Mucosa of descending colon (tissue), 3 donors: ENCODE data around the gene NUAK1. TPM values are rescaled to one million over a fixed set of nuclear protein-coding genes. Genes with fewer than 3 reads are reported as not detected.

Experiments
- ATAC-seq: fragments of 200-7000 bp; cut with Tn5 transposase; one replicate; pipeline ENCODE4 v1.9.1; 2020; ENCODE audit warnings: mild to moderate bottlenecking, moderate library complexity
- DNase-seq, 3 donors: peaks; one replicate each; pipeline ENCODE4 v3.0.0-alpha.2; 2020
- H3K36me3 ChIP-seq: fragments of 200-600 bp; one replicate; pipeline ENCODE4 v1.8.0; 2021; ENCODE audit warnings: low read depth, mild to moderate bottlenecking
- H3K4me1 ChIP-seq: fragments of 200-600 bp; one replicate; pipeline ENCODE4 v1.8.0; 2021; ENCODE audit warnings: low read depth, mild to moderate bottlenecking
- H3K4me3 ChIP-seq: fragments of 200-600 bp; one replicate; pipeline ENCODE4 v1.8.0; 2021; ENCODE audit warnings: mild to moderate bottlenecking
- H3K9me3 ChIP-seq: fragments of 200-600 bp; one replicate; pipeline ENCODE4 v1.8.0; 2021; ENCODE audit warnings: mild to moderate bottlenecking
- CTCF ChIP-seq: fragments of 200-600 bp; IDR thresholded peaks from one replicate; pipeline ENCODE4 v1.8.0; 2022; ENCODE audit warnings: antibody characterized with exemption, mild to moderate bottlenecking
- intact Hi-C, 2 donors: fragments of 100-400 bp; cut with DNase I in 1 of 2; cut with micrococcal nuclease in 1 of 2; formaldehyde crosslinking; loops; one replicate each; pipeline versions ENCODE4 v1.11.0 to v1.11.1; 2022; cut with DNase I, micrococcal nuclease
- total RNA-seq, 3 donors: library from RNA; stranded (reverse); fragmentation: NEBNext Ultra II Directional in 2 of 3; extraction: Animal tissue kit (Norgen Biotek cat#: 25700) in 2 of 3; gene quantifications; one replicate each; pipeline versions ENCODE4 v1.2.1 to v1.2.4, GENCODE V29; 2021 to 2023
- donor health status: DM: no; HTN: no; CAD: no; lungs with moderate emphysema.
- donor health status: DM: no; HTN: no; CAD: no.
- donor health status: DM: no; HTN: yes; CAD: no.

The NUAK1 gene
- total RNA-seq, 3 donors from 2014 or later: 4.9 to 6.8 (median 5.4) TPM

GRCh38 chr12:106032623-106032925 lies 106.2 kb downstream of the NUAK1 start:
- intact Hi-C loops: loop anchor here in 1 of 2 donors (10.0 kb wide), 1 partner anchor 102 kb away; the partner anchor contains the start of gene NUAK1
- no peaks in the 10 kb centered on the region for H3K9me3 ChIP-seq
- H3K4me1 ChIP-seq: no peaks in the 10 kb centered on the region
- H3K4me3 ChIP-seq: no peak overlapping the region
- TF ChIP-seq CTCF: no peak
- H3K36me3 ChIP-seq: no peaks in the 10 kb centered on the region
- DNase-seq: no peak
- no peak for ATAC-seq

GRCh38 chr12:106031761-106032622 lies 106.8 kb downstream of the NUAK1 start:
- intact Hi-C loops: loop anchor here in 1 of 2 donors (10.0 kb wide), 1 partner anchor 103 kb away; the partner anchor contains the start of gene NUAK1
- no peaks in the 10 kb centered on the region for H3K36me3 ChIP-seq
- H3K4me3 ChIP-seq: no peak overlapping the region
- ATAC-seq: peak; percentile 31
- no peak for TF ChIP-seq CTCF
- DNase-seq: peak in 1 of 3 donors; percentile 7
- H3K4me1 ChIP-seq: no peaks in the 10 kb centered on the region
- no peaks in the 10 kb centered on the region for H3K9me3 ChIP-seq

- no peak for DNase-seq
- no peak for TF ChIP-seq CTCF
Observed at GRCh38 chr12:106030210-106031071, 108.3 kb downstream of the NUAK1 start.

GRCh38 chr12:106029532-106029931 lies 109.2 kb downstream of the NUAK1 start:
- Histone ChIP-seq H3K4me1 (no peaks in the 10 kb centered on the region), H3K4me3 (no peak overlapping the region), H3K36me3 (no peaks in the 10 kb centered on the region), H3K9me3 (no peaks in the 10 kb centered on the region)
- DNase-seq (no peak), ATAC-seq (no peak)
- intact Hi-C loops: no loop called here
- TF ChIP-seq CTCF: no peak

More at GRCh38 chr12:106030210-106031071, 108.3 kb downstream of the NUAK1 start:
- H3K9me3 ChIP-seq: no peaks in the 10 kb centered on the region
- H3K36me3 ChIP-seq: no peaks in the 10 kb centered on the region
- intact Hi-C loops: loop anchor here in 1 of 2 donors (10.0 kb wide), 1 partner anchor 104 kb away; the partner anchor contains the start of gene NUAK1
- no peaks in the 10 kb centered on the region for H3K4me1 ChIP-seq
- H3K4me3 ChIP-seq: no peak overlapping the region
- no peak for ATAC-seq

GRCh38 chr12:106027911-106028310 lies 110.8 kb downstream of the NUAK1 start:
- intact Hi-C loops: no loop called here
- H3K4me1 ChIP-seq: no peaks in the 10 kb centered on the region
- H3K4me3 ChIP-seq: no peak overlapping the region
- no peaks in the 10 kb centered on the region for H3K36me3 ChIP-seq
- no peak for DNase-seq
- ATAC-seq: no peak
- no peak for TF ChIP-seq CTCF
- no peaks in the 10 kb centered on the region for H3K9me3 ChIP-seq
